Mammary microvascular endothelial cell (primary cell): ENCODE data around the gene GFRA1. TPM values are rescaled to one million over a fixed set of nuclear protein-coding genes. Genes with fewer than 3 reads are reported as not detected.

Source experiments
- total RNA-seq: library from RNA; depleted of rRNA; stranded (reverse); fragments of >200 nt; gene quantifications from 2 replicates; pipeline ENCODE4 v1.2.3, GENCODE V29; 2015

Gene GFRA1
- 3.7 and 8.2 TPM in 2 replicates for total RNA-seq

GRCh38 chr10:116272440-116273283 is at the start of gene GFRA1:
Gene GFRA1 (minus strand): TSS chr10:116273206. CDS start chr10:116272029, 1,177 bp downstream.

Other genes starting within 250 kb of the GFRA1 start
- gene CCDC172, start 51.2 kb upstream of the GFRA1 start, total RNA-seq = not detected in 2 replicates
- gene PNLIPRP3, start 154.6 kb upstream of the GFRA1 start, total RNA-seq = not detected in 2 replicates